ENCODE results near the gene WDR86.
A peak's percentile ranks its signal among the peaks of the same experiment; 100 is the strongest.

The WDR86 gene

GRCh38 chr7:151376218-151376902 lies 33.5 kb downstream of the WDR86 start:
- TF ChIP-seq, protein P1, sequence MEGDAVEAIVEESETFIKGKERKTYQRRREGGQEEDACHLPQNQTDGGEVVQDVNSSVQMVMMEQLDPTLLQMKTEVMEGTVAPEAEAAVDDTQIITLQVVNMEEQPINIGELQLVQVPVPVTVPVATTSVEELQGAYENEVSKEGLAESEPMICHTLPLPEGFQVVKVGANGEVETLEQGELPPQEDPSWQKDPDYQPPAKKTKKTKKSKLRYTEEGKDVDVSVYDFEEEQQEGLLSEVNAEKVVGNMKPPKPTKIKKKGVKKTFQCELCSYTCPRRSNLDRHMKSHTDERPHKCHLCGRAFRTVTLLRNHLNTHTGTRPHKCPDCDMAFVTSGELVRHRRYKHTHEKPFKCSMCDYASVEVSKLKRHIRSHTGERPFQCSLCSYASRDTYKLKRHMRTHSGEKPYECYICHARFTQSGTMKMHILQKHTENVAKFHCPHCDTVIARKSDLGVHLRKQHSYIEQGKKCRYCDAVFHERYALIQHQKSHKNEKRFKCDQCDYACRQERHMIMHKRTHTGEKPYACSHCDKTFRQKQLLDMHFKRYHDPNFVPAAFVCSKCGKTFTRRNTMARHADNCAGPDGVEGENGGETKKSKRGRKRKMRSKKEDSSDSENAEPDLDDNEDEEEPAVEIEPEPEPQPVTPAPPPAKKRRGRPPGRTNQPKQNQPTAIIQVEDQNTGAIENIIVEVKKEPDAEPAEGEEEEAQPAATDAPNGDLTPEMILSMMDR (conservative IDR thresholded peaks at IDR 0.05; ENCODE audit: low read depth, low read length): no peak
- no peak for DNase-seq (ENCODE audit: low read depth)
- H3K4me3 ChIP-seq (ENCODE audit: low read depth, low read length): no peak overlapping the region

- DNase-seq (ENCODE audit: low read depth): no peak
- no peak overlapping the region for H3K4me3 ChIP-seq (ENCODE audit: low read depth, low read length)
- TF ChIP-seq, protein P1 (conservative IDR thresholded peaks at IDR 0.05; ENCODE audit: low read depth, low read length): no peak
These were observed 34.2 kb downstream of the WDR86 start for GRCh38 chr7:151375530-151376217.

DNA sequence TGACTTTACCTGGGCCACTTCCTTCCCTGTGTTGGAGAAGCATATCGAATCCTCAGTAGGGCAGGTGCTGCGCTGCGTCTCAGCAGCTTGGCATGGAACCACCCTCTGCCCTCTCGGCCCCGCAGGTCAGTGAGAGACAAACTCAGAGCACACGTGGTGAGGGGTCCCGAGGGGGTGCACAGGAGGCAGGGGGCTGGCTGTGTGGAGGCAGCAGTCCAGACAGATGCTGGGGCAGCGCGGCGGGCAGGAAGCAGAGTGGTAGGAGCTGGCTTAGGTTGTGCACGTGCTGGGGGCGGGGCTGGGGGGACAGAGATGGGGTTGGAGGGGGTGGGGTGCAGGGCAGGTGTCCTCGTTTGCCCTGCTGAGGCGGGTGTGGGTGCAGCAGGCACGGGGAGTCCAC lies 35.1 kb downstream of the WDR86 start:
- H3K4me3 ChIP-seq (ENCODE audit: low read depth, low read length): no peak overlapping the region
- no peak for DNase-seq (ENCODE audit: low read depth)
- TF ChIP-seq, protein P1 (conservative IDR thresholded peaks at IDR 0.05; ENCODE audit: low read depth, low read length): no peak

- TF ChIP-seq, protein P1 (conservative IDR thresholded peaks at IDR 0.05; ENCODE audit: low read depth, low read length): no peak
- H3K4me3 ChIP-seq (ENCODE audit: low read depth, low read length): no peak overlapping the region
- DNase-seq (ENCODE audit: low read depth): no peak
These were observed 35.7 kb downstream of the WDR86 start for GRCh38 chr7:151374139-151374538.

- TF ChIP-seq, protein P1 (conservative IDR thresholded peaks at IDR 0.05; ENCODE audit: low read depth, low read length): no peak
- H3K4me3 ChIP-seq (ENCODE audit: low read depth, low read length): no peak overlapping the region
- no peak for DNase-seq (ENCODE audit: low read depth)
These were observed 36.2 kb downstream of the WDR86 start for GRCh38 chr7:151373599-151373998.

DNA sequence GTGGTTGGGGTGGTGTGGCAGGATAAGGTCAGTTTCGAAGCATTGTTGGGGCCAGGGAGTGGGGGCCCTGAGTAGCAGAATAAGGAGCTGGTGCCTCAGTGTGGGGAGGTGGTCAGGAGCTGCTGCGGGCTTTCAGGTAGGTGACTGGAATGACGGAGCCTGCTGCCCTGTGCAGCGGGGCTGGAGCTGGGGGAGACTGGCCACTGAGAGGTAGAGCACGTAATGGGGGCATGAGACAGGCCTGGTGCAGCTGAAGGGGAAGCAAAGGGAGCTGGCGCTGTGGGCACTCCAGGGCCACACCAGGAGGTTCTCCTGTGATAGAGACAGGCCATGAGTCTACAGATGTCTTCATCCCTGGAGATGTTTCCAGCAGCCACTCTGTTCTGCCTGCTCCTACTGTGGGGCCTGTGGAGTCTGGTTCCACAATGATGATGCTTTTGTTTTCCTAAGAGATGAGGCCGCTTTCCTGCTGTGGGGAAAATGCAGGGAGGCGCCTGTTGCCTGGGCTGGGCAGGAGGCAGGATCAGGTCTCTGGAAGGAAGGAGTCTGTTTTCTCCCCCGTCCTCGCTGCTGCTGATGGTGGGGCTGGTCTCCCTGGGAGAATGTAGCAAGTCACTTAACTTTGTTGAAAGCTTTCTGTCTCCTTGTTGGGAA lies 37.1 kb downstream of the WDR86 start:
- H3K4me3 ChIP-seq (ENCODE audit: low read depth, low read length): no peak overlapping the region
- TF ChIP-seq, protein P1 (conservative IDR thresholded peaks at IDR 0.05; ENCODE audit: low read depth, low read length): no peak
- peak; percentile 52 for DNase-seq (ENCODE audit: low read depth)
